Measurements from ENCODE around the gene MKRN2.

MKRN2 gene

GRCh38 chr3:12513694-12514446 is 43.0 kb upstream of the MKRN2 start:
- H3K27ac ChIP-seq, result no peak overlapping the region
- ChIA-PET POLR2A (ENCODE audit: low non-redundant PET) (no interaction called here), CTCF (interaction anchor here (0.6 kb wide), 1 partner anchor 43 kb away, joined by 3 read pairs; no protein-coding TSS in a partner anchor)
- TF ChIP-seq CTCF (conservative IDR thresholded peaks at IDR 0.05; ENCODE audit: low read depth), result no peak
- DNase-seq (ENCODE audit: low spot score), result no peak

GRCh38 chr3:12515631-12516030 is 41.3 kb upstream of the MKRN2 start:
- no peak overlapping the region for H3K27ac ChIP-seq
- no peak for TF ChIP-seq CTCF (conservative IDR thresholded peaks at IDR 0.05; ENCODE audit: low read depth)
- DNase-seq (ENCODE audit: low spot score), result no peak
- ChIA-PET POLR2A (ENCODE audit: low non-redundant PET) (no interaction called here), CTCF (no interaction called here)

- DNase-seq (ENCODE audit: low spot score), result no peak
- TF ChIP-seq CTCF (conservative IDR thresholded peaks at IDR 0.05; ENCODE audit: low read depth), result no peak
- ChIA-PET POLR2A (ENCODE audit: low non-redundant PET) (no interaction called here), CTCF (no interaction called here)
- no peak overlapping the region for H3K27ac ChIP-seq
Measured at GRCh38 chr3:12516873-12517272, 40.0 kb upstream of the MKRN2 start.

GRCh38 chr3:12518261-12519028 is 38.4 kb upstream of the MKRN2 start:
- H3K27ac ChIP-seq, result no peak overlapping the region
- no peak for TF ChIP-seq CTCF (conservative IDR thresholded peaks at IDR 0.05; ENCODE audit: low read depth)
- POLR2A ChIA-PET (ENCODE audit: low non-redundant PET), result no interaction called here
- CTCF ChIA-PET, result no interaction called here
- no peak for DNase-seq (ENCODE audit: low spot score)

- TF ChIP-seq CTCF (conservative IDR thresholded peaks at IDR 0.05; ENCODE audit: low read depth), result no peak
- POLR2A ChIA-PET (ENCODE audit: low non-redundant PET), result no interaction called here
- H3K27ac ChIP-seq, result no peak overlapping the region
- CTCF ChIA-PET, result no interaction called here
- no peak for DNase-seq (ENCODE audit: low spot score)
Measured at GRCh38 chr3:12521010-12521409, 35.9 kb upstream of the MKRN2 start.

- DNase-seq (ENCODE audit: low spot score), result no peak
- CTCF ChIA-PET, result interaction anchor here (0.6 kb wide), 1 partner anchor 137 kb away, joined by 4 read pairs; no protein-coding TSS in a partner anchor
- H3K27ac ChIP-seq, result no peak overlapping the region
- TF ChIP-seq CTCF (conservative IDR thresholded peaks at IDR 0.05; ENCODE audit: low read depth), result no peak
- POLR2A ChIA-PET (ENCODE audit: low non-redundant PET), result no interaction called here
Measured at GRCh38 chr3:12522721-12523120, 34.2 kb upstream of the MKRN2 start.
